Mesangial cell (primary cell): ENCODE results near the gene RBBP8. TPM values are rescaled to one million over a fixed set of nuclear protein-coding genes. Genes with fewer than 3 reads are reported as not detected.

ENCODE experiments used
- total RNA-seq: library from RNA; depleted of rRNA; stranded (reverse); fragments of >200 nt; gene quantifications from 2 replicates; pipeline ENCODE4 v1.2.3, GENCODE V29; 2015

The RBBP8 gene
- total RNA-seq, result 21.0 and 31.3 TPM in 2 replicates

GRCh38 chr18:22933206-22933965 is at the start of gene RBBP8:
TSS of gene RBBP8 (plus strand) at chr18:22933328. CDS start at chr18:22936852, 3,524 bp downstream.

Other genes with a start within 250 kb of the RBBP8 start
- gene CABLES1, start 202.2 kb downstream of the RBBP8 start, total RNA-seq, result 11.2 and 13.7 TPM in 2 replicates